HG02981 (cell line): ENCODE measurements around the gene RAF1.
"Not testable (repeated sequence)": the region's sequence is repeated elsewhere in the genome, so short reads cannot be mapped to it uniquely, and the experiment has no call there.

Experiments used
- ATAC-seq: cut with Tn5 transposase; IDR thresholded peaks from one replicate; pipeline ENCODE4 v1.9.1; 2021; ENCODE audit warnings: mild to moderate bottlenecking, moderate library complexity; ENCODE audit not compliant: unreplicated experiment

RAF1 gene

DNA sequence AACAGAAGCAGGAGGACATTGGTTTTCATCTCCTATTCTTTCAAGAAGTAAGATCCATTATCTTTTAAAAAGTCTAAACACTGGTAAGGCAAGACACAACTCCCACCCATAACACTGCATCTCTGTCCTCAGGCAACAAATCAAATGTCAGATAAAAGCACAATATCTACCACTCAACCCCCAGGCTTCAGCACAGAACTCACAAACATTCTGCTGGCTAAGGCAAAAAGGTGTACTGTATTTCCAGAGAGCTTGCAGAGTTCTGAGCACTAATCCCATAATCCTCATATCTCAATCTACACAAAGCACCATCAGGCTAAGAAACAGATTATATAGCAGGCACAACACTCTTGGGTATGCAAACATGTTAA, 20.9 kb downstream of the RAF1 start:
- no peak for ATAC-seq

DNA sequence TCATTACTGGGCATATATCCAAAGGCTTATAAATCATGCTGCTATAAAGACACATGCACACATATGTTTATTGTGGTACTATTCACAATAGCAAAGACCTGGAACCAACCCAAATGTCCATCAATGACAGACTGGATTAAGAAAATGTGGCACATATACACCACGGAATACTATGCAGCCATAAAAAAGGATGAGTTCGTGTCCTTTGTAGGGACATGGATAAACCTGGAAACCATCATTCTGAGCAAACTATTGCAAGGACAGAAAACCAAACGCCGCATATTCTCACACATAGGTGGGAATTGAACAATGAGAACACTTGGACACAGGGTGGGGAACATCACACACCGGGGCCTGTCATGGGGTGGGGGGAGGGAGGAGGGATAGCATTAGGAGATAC, 23.1 kb downstream of the RAF1 start:
- ATAC-seq = not testable (repeated sequence)

DNA sequence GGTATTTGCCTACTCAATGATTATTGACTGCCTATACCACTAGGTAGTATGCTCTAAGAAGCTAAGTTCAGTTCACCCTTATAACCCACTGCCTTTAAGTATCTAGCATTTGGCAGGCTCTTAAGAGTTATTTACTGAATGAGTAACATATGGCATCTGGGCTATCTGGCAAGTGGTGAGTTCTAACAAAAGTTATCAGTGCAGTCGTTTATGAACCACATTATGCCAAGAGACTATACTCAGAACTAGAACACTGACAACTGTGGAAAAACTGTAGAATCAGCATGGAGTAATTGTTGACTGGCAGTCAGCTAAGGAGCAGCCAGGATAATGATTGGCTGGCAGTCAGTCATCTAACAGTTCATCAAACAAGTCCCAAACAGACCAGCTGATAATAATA, 25.8 kb downstream of the RAF1 start:
- ATAC-seq = no peak

DNA sequence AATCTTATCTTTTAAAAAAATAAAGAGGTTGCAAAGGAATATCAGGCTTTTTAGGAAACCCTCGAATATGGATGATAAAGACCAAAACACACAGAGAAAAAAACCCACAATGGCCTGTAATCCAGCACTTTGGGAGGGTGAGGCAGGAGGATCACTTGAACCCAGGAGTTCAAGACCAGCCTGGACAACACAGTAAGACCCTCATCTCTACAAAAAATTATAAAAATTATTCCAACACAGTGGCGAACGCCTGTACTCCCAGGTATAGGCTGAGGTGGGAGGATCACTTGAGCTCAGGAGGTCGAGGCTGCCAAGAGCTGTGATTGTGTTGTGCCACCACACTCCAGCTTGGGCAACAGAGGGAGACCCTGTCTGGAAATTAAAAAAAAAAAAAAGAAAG, 30.8 kb downstream of the RAF1 start:
- ATAC-seq = no peak

DNA sequence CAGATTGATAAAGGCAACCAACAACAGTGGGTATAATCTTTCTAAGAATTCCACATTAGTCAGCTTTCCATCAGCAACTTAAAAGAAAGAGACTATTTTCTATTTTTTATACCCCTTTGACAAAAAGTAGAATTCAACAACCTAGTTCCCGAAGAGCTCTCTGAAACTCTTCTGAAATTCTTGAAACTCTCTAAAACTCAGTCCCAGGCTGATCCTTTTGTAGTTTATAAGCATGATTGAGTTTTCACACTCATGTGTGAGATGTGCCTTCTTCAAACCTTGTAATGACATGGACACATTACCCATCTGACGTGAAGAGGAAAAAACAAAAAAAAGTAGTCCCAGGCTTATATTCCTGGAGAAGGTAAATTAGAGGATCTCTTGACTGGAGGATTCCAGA, 31.4 kb downstream of the RAF1 start:
- no peak for ATAC-seq

DNA sequence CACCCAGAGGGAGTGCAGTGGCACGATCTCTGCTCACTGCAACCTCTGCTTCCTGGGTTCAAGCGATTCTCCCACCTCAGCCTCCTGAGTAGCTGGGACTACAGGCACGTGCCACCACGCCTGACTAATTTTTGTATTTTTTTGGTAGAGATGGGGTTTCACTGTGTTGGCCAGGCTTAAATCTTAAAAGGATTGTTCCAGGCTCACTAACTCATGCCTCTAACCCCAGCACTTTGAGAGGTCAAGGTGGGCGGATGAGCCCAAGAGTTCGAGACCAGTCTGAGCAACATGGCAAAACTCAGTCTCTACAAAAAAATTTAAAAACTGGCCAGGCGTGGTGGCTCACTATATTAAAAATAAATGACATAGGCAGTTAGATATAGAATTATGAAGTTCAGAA, 33.1 kb downstream of the RAF1 start:
- not testable (repeated sequence) for ATAC-seq

DNA sequence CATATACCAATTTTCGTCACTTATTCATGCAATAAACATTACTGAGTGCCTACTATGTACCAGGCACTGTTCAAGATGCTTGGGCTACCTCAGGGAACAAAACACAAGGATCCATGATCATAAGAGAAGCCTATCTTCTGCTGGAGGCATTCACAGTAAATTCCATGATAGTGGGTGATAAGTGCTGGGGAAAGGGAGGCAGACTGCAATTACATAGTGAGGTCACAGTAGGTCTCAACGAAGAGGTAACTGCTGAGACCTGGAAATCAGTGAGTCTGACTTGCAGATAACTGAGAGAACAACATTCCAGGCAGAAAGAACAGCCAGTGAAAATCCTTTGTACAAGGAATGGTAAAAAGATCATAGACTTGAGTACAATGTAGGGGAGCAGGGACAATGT, 33.6 kb downstream of the RAF1 start:
- no peak for ATAC-seq

DNA sequence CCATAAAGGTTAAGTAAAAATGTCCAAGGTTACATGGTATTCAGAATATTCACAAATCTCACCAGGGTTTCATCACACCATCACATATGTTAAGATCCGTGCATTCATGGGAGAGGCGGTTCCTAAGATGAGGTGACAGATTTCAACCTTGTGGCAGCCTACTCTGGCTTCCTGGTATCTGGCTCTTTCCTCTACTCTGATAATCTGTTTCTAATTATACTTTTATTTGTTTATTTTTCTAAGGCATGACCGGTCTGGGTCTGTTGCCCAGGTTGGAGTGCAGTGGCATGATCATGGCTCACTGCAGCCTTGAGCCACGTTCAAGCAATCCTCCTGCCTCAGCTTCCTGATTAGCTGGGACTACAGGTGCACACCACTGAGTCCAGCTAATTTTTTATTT, 34.4 kb downstream of the RAF1 start:
- ATAC-seq = no peak

DNA sequence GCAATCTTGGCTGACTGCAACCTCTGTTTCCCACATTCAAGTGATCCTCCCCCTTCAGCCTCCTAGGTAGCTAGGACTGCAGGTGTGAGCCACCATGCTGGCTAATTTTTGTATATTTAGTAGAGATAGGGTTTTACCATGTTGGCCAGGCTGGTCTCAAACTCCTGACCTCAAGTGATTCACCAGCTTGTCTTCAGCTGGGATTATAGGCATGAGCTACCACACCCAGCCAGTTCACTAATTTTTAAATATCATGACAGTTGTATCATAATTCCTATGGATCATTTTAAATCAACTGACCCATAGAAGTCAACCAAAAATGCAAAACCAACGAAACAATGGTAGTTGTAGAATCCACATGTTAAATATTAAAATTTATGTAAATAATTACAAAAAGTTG, 35.1 kb downstream of the RAF1 start:
- no peak for ATAC-seq

DNA sequence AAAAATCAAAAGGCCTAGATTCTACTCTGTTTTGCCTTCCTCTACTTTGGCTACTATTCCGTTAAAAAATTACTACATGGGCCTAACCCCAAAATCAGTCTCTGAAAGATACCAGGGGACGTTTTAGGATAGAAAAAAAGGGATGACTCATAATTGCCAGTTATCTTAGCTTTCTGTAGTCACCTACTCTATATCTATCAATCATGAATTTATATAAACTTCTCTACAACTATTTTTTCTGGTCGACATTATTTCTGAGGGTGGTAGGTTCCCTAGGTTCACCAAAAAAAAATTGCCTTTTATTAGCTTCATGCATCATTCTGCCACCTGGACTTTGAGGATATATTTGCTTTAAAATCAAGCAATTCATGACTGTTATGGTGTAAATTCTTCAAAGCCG, 36.5 kb downstream of the RAF1 start:
- ATAC-seq = no peak

DNA sequence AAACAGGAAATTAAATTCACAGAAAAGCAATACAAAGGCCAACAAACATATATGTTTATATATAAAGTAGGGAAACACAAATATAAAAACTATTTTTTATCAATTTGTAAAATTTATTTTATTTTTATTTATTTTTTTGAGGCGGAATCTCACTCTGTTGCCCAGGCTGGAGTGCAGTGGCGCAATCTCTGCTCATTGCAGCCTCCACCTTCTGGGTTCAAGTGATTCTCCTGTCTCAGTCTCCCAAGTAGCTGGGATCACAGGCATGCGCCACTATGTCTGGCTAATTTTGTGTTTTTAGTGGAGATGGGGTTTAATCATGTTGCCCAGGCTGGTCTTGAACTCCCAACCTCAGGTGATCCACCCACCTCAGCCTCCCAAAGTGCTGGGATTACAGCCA, 39.0 kb downstream of the RAF1 start:
- ATAC-seq = not testable (repeated sequence)

DNA sequence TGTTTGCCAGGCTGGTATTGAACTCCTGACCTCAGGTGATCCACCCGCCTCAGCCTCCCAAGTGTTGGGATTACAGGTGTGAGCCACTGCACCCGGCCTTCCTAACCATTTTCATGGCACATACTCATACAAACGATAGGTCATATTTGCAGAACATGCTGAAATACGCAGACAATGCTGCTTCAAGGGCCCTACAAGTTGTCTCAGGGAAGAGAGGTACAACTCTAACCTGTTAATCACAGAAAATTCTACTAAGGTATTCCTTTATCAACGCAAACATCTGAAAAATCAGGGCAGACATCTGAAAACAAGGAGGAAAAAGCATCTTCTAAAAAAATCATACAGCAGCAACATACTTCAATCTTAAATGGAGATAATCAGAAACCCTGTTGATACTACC, 39.9 kb downstream of the RAF1 start:
- ATAC-seq = no peak

DNA sequence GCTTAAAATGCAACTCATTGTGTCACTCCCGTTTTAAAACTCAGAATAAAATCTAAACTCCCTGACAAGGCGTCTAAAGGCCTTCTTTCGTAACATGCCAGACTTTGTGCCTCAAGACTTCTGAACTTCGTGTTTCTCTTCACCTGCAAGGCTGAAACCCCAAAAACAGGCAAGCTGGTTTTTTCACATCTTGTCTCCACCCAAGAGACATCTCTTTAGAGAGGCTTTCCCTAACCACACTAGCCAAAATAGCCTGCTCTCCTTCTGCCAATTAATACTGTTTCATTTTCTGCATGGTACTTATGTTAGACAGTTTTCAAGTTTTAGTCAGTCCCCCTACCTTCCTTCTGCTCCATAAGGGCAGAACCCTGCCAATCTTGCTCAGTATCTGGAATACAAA, 41.6 kb downstream of the RAF1 start:
- ATAC-seq = no peak

DNA sequence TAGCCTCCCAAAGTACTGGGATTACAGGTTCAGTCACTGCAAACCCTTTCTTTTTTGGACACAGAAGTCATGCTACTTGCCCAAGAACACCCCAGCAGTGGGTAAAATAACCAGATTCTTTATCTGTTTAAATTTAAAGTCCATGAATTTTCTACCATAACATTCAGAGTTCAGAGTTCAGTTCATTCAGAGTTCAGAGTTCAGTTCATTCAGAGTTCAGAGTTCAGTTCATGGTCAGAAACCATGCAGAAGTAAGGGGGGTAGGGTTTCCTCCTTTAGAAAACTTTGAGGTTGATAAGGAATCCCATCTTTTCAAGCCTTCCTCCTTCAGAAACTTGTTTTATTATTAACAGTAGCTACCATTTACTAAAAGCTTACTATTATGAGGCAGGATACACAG, 43.2 kb downstream of the RAF1 start:
- ATAC-seq = no peak

DNA sequence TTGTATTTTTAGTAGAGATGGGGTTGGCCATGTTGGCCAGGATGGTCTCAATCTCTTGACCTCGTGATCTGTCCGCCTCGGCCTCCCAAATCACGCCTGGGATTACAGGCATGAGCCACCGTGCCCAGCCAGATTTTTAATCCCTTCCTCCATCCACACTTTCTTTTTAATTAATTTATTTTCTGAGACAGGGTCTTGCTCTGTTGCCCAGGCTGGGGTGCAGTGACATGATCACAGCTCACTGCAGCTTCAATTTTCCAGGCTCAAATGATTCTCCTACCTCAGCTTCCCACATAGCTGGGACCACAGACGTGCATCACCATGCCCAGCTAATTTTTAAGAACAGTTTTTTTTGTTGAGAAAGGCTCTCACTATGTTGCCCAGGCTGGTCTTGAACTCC, 43.6 kb downstream of the RAF1 start:
- no peak for ATAC-seq

DNA sequence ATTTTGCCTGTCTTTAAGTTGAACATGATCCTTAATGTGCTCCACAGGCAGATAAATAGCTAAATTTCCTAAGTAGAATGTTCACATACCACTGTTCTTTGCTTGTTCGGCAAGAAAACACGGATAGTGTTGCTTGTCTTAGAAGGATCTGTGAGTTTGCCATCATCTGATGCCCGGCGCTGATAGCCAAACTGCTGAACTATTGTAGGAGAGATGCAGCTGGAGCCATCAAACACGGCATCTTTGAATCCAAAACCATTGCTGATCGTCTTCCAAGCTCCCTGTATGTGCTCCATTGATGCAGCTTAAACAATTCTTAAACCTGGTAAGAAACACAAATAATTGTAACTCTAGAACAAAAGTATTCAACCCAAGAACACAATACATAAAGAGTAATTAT, 45.5 kb downstream of the RAF1 start:
- ATAC-seq = no peak

DNA sequence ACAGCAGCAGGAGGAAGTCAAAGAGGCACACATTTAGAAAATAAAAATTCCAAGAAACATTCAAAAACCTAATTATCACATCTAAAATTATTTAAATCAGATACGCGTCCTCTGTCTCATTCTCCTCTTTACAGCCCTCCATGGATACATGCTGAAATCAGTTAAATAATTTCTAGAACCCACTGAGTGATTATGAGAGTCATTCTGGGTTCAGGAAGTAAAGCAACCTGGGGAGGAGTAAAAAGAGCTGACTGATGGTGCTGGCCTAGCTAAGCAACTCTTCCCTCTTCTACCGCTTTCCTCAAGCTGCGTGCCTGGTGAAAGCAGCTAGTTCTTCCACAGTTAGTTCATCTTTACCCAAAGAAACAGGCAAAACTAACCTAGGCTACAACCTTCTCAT, 48.7 kb downstream of the RAF1 start:
- no peak for ATAC-seq

DNA sequence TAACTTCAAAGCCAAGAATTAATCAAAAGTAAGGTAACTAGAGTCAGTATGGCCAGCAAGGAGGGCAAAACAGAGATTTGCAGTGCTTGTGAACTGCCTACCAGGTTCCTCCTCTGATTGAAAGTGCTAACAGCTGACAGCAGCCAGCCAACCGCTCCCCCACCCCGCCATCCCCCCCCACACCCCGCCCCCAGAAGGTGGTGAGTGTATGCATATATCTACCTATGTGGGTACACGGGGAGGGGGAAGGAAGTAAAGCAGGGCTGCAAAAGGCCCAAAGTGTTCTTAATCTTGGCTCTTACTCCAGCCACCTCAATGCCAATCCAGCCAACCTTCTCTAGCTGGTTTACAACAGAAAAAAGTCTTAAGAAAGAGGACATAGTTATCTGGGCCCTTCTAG, 50.7 kb downstream of the RAF1 start:
- no peak for ATAC-seq

DNA sequence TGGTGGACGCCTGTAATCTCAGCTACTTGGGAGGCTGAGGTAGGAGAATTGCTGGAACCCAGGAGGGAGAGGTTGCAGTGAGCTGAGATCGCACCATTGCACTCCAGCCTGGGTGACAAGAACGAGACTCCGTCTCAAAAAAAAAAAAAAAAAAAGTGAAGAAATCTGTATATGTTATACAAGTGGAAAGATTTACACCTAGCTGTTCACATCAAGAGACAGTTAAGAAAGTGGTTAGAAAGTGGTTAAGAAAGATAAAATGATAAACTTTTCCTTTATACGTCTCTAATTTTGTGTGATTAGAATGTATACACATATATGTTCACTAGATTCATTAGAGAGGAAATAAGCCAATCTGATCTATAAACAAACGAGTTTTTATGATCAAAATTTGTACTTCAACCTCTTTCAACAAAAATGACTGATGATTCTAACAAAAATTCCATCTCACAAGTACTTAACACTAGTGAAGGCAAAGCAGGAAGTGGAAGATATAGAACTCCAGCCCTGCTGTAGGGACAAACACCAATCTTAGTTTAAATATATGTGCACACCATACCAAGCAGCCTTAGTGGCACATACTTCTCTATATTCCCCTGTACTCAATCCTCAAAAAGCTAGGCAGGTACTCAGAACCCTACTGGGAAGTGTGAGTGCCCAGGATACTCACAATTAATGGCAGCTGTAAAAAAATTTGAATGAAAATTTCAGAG, 51.2 kb downstream of the RAF1 start:
- no peak for ATAC-seq

DNA sequence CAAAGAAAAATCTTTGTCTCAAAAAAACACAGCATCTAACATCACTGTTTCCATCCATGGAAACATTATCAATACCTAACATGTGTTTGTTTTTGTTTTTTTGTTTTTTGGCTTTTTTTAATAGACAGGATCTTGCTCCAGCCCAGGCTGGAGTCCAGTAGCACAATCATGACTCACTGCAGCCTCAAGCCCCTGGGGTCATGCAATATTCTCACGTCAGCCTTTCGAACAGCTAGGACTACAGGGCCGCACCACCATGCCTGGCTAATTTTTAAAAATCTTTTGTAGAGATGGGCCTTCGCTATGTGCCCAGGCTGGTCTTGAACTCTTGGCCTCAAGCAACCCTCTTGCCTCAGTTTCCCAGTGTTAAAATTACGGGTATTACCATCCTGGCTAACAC, 52.8 kb downstream of the RAF1 start:
- ATAC-seq = no peak

DNA sequence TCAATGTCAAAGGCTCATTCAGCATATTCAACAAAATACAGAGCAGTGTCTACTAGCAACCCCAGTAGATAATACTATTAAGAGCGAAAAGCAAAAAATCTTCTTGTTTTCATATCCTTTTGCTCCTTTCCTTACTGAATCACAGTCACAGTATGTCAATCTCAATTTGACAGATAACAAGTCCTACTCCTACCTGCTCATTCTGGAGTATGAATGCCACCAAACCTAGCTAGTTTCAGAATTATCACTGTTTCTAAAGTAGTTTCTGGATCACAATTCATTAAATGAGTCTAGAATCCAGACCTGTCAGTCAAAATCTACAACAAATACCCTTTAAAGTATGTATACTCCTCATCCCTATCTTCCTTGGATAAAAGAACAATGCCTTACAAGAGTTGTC, 55.5 kb downstream of the RAF1 start:
- ATAC-seq = no peak

DNA sequence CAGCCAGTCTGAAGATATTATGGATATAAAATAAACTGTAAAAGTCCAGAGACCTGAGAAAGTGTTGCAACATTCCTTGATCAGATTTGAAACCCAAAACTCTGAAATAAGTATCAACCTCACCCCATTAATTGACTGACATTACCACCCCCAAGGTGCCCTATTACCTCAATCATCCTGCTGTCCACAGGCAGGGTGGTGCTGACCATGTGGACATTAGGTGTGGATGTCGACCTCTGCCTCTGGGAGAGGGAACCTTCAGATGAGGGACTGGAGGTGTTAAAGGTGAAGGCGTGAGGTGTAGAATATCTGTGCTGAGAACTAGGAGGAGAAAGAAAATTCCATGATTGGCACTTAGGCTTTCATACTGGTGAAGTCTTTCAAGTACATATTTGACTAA, 59.9 kb downstream of the RAF1 start:
- no peak for ATAC-seq

DNA sequence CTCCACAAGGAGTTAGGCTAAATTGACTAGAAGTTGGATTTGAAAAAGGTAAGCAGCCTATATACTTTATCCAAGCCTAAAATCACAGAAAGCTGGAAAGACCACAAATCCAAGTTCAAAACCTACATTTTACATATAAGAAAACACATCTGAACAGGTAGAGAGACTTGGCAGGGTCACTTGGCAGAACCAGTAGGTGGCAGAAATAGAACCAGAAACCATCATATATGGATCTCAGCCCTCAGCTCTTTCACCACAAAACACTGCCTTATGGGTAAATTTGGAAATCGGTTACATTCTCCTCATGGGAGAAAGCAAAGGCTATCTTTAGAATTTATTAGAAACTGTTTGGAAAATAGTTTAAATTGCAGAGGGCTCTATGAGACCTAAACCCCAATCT, 62.8 kb downstream of the RAF1 start:
- no peak for ATAC-seq

DNA sequence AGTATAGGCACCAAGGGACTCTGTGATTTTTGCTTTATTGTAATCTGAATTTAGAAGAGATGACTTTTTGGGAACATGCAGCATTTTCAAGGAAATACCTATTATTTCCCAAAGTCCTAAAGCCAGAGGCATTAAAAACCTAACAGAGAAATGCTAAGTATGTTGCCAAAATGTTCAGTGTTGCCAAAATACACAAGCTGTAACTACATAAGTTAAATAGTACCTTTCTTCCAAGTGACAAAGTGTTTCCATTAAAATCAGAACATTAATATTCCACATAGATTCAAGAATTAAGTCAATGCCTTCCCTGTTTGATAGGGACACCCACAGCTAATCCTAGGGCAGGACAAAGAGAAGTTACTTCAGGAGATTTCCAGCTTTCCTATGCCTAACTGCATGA, 65.0 kb downstream of the RAF1 start:
- no peak for ATAC-seq
